H1 (cell line): ENCODE data around the gene DBH.

ENCODE experiments used
- CBX5 ChIP-seq: fragments of 300-800, 300-1000 bp; sonication (generic); IDR thresholded peaks from 2 replicates; pipeline ENCODE4 v1.7.1; 2016; ENCODE audit warnings: antibody characterized with exemption, low read length, low read depth
- CREB1 ChIP-seq: IDR thresholded peaks from 2 replicates; pipeline ENCODE4 v1.6.1; 2012; ENCODE audit warnings: inconsistent platforms
- EP300 ChIP-seq, 2 experiments: IDR thresholded peaks; 1 replicate in 1 of 2; 2 replicates in 1 of 2; pipeline ENCODE4 v1.6.1; 2011 to 2012; ENCODE audit warnings: low read depth in 2 of 2, low read length in 2 of 2, mild to moderate bottlenecking in 2 of 2, borderline replicate concordance in 1 of 2, inconsistent platforms in 1 of 2, moderate library complexity in 1 of 2
- EZH2 ChIP-seq: fragments of 200-600 bp; sonication (generic); IDR thresholded peaks from 2 replicates; pipeline ENCODE4 v1.7.1; 2012; ENCODE audit warnings: low read depth, mild to moderate bottlenecking, moderate library complexity, low read length, inconsistent platforms; ENCODE audit not compliant: severe bottlenecking
- GABPA ChIP-seq: IDR thresholded peaks from 2 replicates; pipeline ENCODE4 v1.6.1; 2011; ENCODE audit warnings: mild to moderate bottlenecking, low read length, moderate library complexity, borderline replicate concordance; ENCODE audit not compliant: insufficient read depth
- KDM5A ChIP-seq: fragments of 200-600 bp; IDR thresholded peaks from 2 replicates; pipeline ENCODE4 v1.7.1; 2012; ENCODE audit warnings: mild to moderate bottlenecking, low read length, inconsistent platforms, mixed read lengths
- POLR2AphosphoS5 ChIP-seq: IDR thresholded peaks from 2 replicates; pipeline ENCODE4 v1.6.1; 2011; ENCODE audit warnings: low read depth, low read length
- RAD21 ChIP-seq, 2 experiments: IDR thresholded peaks in 1 of 2; conservative IDR thresholded peaks in 1 of 2; 2 replicates each; pipeline ENCODE4 v1.6.1; 2011; ENCODE audit warnings: low read depth in 2 of 2, low read length in 2 of 2, improper control_type of control experiment in 1 of 2, inconsistent platforms in 1 of 2, mild to moderate bottlenecking in 1 of 2, moderate library complexity in 1 of 2
- RFX5 ChIP-seq: IDR thresholded peaks from 2 replicates; pipeline ENCODE4 v1.6.1; 2011; ENCODE audit warnings: low read depth, low read length, improper control_type of control experiment, borderline replicate concordance
- TAF1 ChIP-seq: IDR thresholded peaks from 2 replicates; pipeline ENCODE4 v1.6.1; 2011; ENCODE audit warnings: mild to moderate bottlenecking, low read depth, low read length
- ZNF274 ChIP-seq: IDR thresholded peaks from 2 replicates; pipeline ENCODE4 v1.7.0; 2012; ENCODE audit warnings: low read length, borderline replicate concordance; ENCODE audit errors: extremely low read depth
- TF ChIP-seq, protein P1 (sequence below), 3 experiments: IDR thresholded peaks; 1 replicate in 2 of 3; 2 replicates in 1 of 3; pipeline versions ENCODE4 v1.5.1 to v1.6.1; 2011; ENCODE audit warnings: low read length in 3 of 3, mild to moderate bottlenecking in 3 of 3, inconsistent platforms in 2 of 3, low read depth in 1 of 3, moderate library complexity in 1 of 3; ENCODE audit not compliant: insufficient read depth in 1 of 3; ENCODE audit errors: control extremely low read depth in 1 of 3
- TF ChIP-seq, protein P2 (sequence below): IDR thresholded peaks from 2 replicates; pipeline ENCODE4 v1.6.1; 2011; ENCODE audit warnings: low read depth, mild to moderate bottlenecking, low read length; ENCODE audit not compliant: insufficient read depth

DNA sequence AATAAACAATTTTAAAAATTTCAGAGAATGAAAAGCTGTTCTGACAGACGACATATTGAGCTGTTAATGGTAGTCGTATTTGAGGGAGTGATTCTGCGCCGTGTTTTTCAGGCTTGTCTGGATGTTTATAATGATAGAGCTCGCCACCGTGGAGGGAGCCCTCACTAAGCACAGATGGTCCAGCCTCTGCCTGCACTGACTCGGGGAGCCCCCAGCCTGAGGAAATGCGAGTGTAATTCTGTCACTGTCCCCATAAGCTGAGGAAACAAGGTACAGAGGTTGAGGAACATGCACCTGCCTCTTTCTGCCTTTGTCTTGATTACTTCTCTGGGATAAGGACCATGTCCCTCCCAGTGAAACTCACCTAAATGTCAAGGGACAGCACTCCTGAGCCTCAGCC lies 7.4 kb upstream of the DBH start:
- TF ChIP-seq, protein P1, sequence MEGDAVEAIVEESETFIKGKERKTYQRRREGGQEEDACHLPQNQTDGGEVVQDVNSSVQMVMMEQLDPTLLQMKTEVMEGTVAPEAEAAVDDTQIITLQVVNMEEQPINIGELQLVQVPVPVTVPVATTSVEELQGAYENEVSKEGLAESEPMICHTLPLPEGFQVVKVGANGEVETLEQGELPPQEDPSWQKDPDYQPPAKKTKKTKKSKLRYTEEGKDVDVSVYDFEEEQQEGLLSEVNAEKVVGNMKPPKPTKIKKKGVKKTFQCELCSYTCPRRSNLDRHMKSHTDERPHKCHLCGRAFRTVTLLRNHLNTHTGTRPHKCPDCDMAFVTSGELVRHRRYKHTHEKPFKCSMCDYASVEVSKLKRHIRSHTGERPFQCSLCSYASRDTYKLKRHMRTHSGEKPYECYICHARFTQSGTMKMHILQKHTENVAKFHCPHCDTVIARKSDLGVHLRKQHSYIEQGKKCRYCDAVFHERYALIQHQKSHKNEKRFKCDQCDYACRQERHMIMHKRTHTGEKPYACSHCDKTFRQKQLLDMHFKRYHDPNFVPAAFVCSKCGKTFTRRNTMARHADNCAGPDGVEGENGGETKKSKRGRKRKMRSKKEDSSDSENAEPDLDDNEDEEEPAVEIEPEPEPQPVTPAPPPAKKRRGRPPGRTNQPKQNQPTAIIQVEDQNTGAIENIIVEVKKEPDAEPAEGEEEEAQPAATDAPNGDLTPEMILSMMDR (IDR thresholded peaks at IDR 0.05; ENCODE audit: control extremely low read depth in 1 of 3, insufficient read depth in 1 of 3, low read depth in 1 of 3, low read length in 3 of 3): no peak
- TF ChIP-seq EZH2 (no peak), POLR2AphosphoS5 (no peak), KDM5A (no peak), TAF1 (no peak), EP300 (IDR thresholded peaks at IDR 0.05; ENCODE audit: borderline replicate concordance in 1 of 2, low read depth in 2 of 2, low read length in 2 of 2) (no peak), CBX5 (no peak), RAD21 (IDR thresholded peaks at IDR 0.05 in 1 of 2, conservative IDR thresholded peaks at IDR 0.05 in 1 of 2; ENCODE audit: low read depth in 2 of 2, low read length in 2 of 2) (no peak), ZNF274 (no peak), RFX5 (no peak), GABPA (no peak), CREB1 (no peak)
- TF ChIP-seq, protein P2, sequence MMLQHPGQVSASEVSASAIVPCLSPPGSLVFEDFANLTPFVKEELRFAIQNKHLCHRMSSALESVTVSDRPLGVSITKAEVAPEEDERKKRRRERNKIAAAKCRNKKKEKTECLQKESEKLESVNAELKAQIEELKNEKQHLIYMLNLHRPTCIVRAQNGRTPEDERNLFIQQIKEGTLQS: no peak
